Fibroblast of lung (primary cell): ENCODE data around the gene SERPIND1.

Source experiments
- CTCF ChIP-seq, 2 donors: IDR thresholded peaks in 1 of 2; conservative IDR thresholded peaks in 1 of 2; 1 replicate in 1 of 2; 2 replicates in 1 of 2; pipeline ENCODE4 v1.5.1; 2011 to 2012; ENCODE audit warnings: low read length in 2 of 2, control low read depth in 1 of 2, inconsistent platforms in 1 of 2, low read depth in 1 of 2, mild to moderate bottlenecking in 1 of 2
- EZH2 ChIP-seq: IDR thresholded peaks from 2 replicates; pipeline ENCODE4 v1.5.1; 2012; ENCODE audit warnings: low read length, control low read depth, mild to moderate bottlenecking; ENCODE audit errors: missing control alignments

GRCh38 chr22:20834206-20834605 is 60.3 kb downstream of the SERPIND1 start:
- TF ChIP-seq CTCF (conservative IDR thresholded peaks at IDR 0.05 in 1 of 2, IDR thresholded peaks at IDR 0.05 in 1 of 2; ENCODE audit: low read depth in 1 of 2, low read length in 2 of 2) (no peak), EZH2 (no peak)
